Measurements from ENCODE around the gene CDK13.

CDK13 gene

DNA sequence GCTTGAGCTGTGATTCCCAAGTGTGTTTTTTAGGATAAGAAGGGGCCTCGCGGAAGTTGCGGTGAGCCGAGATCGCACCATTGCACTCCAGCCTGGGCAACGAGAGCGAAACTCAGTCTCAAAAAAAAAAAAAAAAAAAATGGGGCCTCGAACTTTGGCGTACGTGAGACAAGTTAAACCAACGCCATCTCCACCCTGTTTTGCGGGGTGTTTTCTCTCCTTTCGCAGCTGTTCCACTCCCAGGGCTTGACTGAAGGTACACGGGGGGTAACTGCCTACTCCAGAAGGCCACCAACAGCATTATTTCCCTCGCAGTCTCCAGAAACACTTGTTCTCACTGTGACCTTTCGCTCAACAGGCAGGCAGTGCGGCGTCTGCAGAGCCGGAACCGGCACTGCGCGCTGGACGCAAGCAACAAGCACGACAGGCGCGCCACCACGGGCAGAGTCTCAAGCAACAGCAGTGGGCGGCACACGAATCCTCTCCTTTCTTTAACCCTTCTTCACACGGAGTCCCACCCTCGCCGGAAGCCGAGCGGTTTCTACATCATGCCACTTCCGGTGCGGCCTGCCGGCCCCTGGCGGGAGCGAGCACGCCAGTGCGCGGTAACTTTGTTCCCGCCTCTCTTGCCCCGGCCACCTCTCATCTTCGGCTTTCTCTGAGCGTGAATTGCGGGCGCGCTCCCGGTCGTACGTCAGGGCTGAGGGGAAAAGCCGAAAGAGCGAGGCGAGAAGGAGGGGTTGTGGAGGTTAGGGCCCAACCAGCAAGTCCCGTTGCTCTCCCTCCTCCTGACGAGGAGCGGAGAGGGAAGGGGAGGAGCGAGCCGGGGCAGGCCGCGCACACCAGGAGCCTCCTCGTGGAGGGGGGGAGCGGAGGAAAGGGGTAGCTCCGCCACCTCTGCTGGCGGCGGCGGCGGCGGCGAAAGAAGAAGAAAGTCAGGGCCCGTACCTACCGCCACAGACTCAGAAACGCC is 814 bp upstream of the CDK13 start:
- peak; percentile 100 for DNase-seq (ENCODE audit: low spot score)

DNA sequence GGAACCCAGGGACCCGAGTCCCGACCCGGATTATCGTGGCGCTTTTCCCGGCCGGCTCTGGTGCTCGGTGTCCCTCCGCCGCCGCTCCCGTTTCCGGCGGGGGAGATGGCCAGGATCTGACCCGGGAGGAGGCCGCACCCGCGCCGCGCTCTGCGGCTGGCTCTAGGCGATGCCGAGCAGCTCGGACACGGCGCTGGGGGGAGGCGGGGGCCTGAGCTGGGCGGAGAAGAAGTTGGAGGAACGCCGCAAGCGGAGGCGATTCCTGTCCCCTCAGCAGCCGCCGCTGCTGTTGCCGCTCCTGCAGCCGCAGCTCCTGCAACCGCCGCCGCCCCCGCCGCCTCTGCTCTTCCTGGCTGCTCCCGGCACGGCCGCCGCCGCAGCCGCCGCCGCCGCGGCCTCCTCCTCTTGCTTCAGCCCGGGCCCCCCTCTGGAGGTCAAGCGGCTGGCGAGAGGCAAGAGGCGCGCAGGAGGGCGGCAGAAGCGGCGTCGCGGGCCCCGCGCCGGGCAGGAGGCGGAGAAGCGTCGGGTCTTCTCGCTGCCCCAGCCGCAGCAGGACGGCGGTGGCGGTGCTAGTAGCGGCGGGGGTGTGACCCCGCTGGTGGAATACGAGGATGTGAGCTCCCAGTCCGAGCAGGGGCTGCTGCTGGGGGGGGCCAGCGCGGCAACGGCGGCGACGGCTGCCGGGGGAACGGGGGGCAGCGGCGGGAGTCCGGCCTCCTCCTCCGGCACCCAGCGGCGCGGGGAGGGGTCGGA is 593 bp downstream of the CDK13 start:
- peak; percentile 58 for DNase-seq (ENCODE audit: low spot score)

DNA sequence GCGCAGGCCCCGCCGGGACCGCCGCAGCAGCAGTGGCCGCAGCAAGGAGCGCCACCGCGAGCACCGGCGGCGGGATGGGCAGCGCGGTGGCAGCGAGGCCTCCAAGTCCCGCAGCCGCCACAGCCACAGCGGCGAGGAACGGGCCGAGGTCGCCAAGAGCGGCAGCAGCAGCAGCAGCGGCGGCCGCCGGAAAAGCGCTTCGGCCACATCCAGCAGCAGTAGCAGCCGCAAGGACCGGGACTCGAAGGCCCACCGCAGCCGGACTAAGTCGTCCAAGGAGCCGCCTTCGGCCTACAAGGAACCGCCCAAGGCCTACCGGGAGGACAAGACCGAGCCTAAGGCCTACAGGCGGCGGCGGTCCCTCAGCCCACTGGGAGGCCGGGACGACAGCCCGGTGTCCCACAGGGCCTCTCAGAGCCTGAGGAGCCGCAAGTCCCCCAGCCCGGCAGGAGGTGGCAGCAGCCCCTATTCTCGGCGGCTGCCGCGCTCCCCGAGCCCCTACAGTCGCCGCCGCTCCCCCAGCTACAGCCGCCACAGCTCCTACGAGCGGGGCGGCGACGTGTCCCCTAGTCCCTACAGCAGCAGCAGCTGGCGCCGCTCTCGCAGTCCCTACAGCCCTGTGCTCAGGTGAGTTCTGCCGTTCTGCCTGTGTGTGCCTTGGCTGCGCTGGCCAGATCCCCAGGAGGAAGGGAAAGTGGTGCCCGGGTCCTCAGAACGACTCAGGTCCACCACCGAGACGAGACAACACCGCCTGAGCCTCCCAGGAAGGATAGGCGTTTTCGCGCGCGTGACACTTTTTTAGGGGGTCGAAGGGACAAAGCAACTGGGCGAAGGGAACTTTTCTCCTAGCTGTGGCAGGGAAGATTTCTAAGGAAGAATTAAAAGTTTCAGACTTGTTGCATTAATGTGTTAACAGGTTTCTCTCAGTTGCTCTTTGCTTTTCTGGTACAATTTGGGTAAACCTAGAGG is 1.5 kb downstream of the CDK13 start:
- peak; percentile 70 for DNase-seq (ENCODE audit: low spot score)

DNA sequence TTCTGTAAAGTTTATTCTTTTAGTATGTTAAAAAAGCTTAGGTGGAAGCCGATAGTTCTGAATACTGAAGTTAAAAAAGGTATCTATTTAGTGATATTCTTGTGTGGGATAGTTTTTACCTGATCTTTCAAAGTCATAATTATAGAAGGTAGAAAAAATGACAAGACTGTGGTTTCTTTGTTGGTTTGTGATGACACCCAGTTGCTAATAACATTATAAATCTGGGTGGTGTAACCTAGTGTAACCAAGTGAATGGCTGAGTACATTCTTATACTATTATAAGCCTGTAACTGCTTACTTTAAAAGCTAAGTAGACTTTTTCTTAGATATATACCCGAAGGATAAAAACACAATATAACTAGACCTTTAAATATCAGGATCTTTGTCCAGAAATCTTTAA is 2.3 kb downstream of the CDK13 start:
- DNase-seq (ENCODE audit: low spot score) = peak; percentile 57

DNA sequence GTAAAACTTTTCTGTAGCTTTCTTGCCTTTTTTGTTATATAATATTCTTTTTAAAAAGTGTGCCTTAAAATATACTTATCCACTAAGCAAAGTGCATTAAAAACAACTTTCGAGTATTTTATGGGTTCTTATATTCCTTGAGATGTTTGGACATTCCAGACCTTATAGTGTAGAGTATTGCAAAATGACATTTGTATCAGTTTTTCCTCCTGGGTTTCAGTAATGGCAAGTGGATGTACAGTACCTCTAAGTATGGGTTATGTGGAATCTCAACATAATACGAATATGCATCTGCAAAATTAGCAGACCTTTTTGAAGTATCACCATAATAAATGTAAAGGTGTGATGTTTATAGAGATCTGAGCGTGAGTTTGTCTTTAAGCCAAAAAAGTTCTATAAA is 2.7 kb downstream of the CDK13 start:
- peak; percentile 6 for DNase-seq (ENCODE audit: low spot score)

DNA sequence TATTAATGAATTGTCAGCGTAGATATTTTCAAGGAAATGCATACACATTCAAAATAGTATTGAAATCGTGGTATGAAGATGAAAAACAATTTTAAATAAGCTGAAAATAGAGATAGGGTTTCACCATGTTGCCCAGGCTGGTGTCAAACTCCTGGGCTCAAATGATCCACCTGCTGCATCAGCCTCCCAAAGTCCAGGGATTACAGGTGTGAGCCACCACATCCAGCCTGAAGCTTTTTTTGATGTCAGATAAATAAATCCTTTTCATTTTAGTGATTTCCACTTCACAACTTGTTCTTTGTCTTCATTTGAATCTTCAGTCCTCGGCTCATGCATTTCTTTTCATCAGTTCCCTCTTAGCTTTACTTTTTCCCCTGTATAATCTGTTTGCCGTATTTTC is 4.6 kb downstream of the CDK13 start:
- no peak for DNase-seq (ENCODE audit: low spot score)

DNA sequence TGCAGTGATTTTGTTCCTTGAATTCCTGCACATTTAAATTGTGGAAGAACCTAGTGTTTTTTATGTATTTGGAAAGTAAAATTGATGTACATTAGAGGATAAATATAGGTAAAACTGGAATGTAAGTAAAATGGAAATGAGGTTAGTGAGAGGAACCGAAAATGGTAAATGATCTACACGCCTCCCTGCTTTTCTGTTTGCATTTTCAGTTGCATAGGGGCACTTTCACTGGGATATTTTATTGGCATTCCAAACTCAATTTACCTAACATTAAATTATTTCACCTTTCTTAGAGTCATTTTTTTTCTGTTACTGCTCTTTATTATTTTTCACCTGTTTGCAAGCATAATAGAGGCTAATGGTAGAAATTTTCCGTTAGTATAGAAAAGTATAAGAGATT is 8.0 kb downstream of the CDK13 start:
- DNase-seq (ENCODE audit: low spot score) = no peak

DNA sequence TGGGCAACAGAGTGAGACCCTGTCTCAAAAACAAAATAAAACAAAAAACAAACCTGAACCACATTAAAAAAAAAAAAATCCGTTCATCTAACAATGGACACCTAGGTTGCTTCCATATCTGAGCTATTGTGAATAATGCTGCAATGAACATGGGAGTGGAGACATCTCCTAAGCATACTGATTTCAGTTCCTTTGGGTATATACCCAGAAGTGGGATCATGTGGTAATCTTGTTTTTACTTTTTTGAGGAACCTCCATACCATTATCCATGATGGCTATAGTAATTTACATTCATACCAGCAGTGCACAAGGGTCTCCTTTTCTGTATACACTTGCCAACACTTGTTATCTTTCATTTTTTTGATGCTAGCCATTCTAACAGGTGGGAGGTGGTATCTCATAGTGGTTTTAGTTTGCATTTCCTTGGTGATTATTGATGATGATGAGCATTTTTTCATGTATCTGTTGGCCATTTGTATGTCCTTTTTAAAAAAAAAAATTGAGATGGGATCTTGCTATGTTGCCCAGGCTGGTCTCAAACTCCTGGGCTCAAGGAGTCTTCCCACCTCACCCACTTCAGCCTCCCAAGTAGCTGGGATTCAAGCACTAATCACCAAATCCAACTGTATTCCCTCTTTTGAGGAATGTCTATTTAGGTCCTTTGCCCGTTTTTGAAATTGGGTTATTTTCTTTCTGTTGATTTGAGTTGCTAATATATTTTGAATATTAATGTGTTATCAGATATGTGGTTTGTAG is 17.5 kb downstream of the CDK13 start:
- no peak for DNase-seq (ENCODE audit: low spot score)

DNA sequence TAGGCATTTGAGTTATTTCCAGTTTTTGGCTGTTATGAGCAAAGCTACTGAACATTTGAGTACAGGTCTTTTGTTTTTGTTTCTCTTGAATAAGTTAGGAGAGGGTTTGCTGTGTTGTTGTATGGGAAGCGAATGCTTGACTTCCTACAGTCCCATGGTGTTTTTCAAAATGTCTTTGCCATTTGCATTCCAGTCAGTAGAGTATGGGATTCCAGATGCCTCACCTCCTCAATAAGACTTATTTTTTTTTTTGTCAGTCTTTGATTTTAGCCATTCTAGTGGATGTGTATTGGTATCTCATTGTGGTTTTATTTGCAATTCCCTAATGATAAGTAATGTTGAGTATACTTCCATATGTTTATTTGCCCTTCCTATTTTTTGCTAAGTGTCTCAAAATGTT is 19.4 kb downstream of the CDK13 start:
- DNase-seq (ENCODE audit: low spot score) = no peak

DNA sequence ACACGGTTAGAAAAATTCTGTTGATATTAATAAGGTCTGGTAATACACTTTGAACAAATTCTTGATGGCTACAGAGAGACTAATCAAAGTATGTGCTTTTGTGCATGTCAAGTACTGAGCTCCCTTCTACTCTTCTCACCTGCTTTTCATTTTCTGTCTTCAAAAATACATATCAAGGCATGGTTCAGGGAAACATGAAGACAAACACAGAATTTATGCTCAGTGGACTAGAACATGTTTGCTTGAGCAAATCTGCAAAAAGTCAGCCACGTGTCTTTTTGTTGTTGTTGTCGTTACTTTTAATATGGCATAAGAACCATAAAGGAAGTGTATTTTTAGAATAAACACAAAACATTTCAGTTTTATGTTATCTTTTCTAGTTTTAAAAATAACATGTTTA is 21.9 kb downstream of the CDK13 start:
- no peak for DNase-seq (ENCODE audit: low spot score)

DNA sequence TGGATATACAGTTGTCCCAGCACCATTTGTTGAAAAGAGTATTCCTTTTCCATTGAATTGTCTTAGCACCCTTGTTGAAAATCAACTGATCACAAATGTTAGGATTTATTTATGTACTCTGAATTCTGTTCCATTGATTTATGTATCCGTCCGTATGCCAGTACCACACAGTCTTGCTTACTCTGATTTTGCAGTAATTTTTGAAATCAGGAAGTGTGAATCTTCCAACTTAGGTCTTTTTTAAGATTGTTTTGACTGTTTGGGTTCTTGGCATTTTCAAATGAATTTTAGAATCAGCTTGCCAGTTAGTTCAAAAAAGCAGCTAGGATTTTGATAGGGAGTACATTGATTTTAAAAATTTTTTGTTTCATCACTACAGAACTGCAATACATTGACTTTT is 23.7 kb downstream of the CDK13 start:
- DNase-seq (ENCODE audit: low spot score) = no peak

DNA sequence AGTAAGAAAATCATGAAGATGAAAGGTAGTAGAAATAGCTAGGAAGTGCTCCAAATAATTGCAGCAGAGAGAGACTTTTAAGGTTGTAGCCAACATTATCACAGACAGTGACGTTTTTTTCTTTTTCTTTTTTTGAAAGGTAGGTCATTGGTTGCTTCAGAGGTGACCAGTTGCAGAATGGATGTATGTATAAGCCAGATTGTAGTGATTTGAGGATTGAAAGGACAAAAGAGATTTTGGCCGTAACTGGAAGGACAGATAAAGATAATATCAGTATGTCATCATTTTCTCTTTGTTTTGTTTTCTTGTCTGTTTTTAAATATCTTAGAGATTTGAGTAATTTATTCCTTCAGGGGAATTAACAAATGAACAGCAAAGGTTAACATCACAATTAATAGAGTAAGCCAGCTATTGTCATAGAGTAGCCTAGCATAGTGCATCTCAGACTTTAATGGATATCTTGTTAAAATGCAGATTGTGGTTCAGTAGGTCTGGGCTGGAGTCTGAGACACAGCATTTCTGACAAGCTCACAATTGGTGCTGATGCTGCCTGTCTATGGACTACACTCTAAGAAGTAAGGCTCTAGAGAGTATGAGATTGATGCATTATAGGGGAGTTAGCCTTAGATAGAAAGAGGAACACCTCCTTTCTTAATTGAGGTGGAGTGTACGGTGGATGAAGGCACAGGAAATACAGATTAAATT is 28.3 kb downstream of the CDK13 start:
- no peak for DNase-seq (ENCODE audit: low spot score)

DNA sequence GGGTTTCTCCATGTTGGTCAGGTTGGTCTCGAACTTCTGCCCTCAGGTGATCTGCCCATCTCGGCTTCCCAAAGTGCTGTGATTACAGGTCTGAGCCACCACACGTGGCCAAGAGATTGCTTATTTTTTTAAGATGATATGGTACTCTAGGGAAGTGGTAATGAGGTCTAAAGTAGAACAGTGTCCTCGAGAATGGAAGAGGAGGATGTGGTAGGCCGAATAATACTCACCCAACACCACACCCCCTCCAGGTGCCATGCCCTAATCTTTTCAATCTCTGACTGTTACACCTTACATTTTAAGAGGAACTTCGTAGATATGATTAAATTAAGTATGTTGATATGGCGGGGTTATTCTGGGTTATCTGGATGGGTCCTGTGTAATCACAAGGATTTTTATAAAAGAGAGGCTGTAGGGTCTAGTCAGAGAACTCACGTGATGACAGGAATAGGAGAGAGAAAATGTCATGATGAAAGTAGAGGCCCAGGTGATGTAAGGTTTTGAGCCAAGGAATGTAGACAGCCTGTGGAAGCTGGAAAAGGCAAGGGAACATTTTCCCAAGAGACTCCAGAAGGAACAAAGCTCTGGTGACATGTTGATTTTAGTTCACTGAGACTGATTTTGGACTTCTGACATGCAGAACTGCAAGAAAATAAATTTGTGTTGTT is 29.5 kb downstream of the CDK13 start:
- no peak for DNase-seq (ENCODE audit: low spot score)

DNA sequence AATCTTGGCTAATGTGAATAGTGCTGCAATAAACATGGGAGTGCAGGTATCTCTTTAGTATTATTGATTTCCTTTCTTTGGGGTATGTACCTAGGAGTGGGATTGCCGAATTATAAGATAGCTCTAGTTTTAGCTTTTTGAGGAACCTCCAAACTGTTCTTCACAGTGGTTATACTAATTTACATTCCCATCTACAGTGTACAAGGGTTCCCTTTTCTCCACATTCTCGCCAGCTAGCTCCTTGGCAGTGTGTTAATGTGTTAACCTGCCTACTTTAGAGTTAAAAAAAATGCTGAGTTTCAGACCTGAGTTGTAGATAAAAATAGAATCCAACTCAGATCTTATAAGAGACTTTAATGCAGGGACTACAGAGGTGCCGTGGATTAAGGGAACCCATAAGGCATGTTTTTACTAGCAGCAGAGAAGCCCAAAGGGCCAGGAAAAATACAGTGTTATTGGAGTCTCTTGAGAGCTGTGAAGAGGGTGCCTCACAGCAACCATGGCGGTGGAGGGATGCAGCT is 35.4 kb downstream of the CDK13 start:
- DNase-seq (ENCODE audit: low spot score) = no peak

DNA sequence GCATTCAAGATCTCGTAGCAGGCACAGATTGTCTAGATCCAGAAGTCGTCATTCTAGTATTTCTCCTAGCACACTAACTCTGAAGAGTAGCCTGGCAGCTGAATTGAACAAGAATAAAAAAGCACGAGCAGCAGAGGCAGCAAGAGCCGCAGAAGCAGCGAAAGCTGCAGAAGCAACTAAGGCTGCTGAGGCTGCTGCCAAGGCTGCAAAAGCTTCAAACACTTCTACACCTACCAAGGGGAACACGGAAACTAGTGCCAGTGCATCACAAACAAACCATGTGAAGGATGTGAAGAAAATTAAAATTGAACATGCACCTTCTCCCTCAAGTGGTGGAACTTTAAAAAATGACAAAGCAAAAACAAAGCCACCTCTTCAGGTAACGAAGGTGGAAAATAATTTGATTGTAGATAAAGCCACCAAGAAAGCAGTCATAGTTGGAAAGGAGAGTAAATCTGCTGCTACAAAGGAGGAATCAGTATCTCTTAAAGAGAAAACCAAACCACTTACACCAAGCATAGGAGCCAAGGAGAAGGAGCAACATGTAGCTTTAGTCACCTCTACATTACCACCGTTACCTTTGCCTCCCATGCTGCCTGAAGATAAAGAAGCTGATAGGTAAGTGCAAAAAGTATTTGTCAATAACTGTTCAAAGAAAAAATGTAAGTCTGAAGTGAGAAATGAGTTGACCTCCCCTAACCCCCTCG is 37.7 kb downstream of the CDK13 start:
- no peak for DNase-seq (ENCODE audit: low spot score)

DNA sequence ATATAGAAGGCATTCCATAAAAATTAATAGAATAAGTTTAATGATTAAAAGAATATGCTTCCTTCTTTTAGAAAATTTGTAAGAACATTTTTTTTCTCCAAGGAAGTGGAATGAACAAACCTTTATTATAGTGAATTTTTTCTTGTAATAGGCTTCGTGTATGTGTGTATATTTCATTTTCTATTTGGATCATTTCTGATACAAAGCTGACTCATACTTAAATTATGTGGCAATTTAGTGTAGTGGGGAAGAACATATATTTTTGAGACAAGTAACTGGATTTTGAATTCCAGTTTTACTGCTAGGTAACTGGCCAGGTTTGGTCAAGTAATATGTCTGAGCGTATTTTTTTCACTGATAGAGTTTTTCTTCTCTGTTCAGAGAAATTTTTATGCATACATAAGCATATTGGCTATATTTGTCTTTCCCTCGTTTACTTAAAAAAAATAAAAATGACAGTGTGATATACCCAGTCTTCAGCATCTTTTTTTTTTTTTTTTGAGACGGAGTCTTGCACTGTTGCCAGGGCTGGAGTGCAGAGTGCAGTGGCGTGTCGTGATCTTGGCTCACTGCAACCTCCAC is 50.8 kb downstream of the CDK13 start:
- DNase-seq (ENCODE audit: low spot score) = no peak

DNA sequence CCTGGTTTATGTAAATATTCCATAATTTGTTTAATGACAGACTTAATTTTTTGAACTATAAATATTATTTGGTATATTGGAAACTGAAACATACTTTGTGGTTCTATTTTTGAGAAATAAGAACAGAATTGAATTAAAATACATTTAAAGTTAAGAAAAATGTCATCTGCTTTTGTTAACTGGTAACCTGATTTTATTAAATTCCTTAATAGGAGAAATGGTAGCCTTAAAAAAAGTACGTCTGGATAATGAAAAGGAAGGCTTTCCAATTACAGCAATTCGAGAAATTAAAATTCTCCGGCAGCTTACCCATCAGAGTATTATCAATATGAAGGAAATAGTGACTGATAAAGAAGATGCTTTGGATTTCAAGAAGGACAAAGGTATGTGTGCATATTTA is 51.6 kb downstream of the CDK13 start:
- no peak for DNase-seq (ENCODE audit: low spot score)

DNA sequence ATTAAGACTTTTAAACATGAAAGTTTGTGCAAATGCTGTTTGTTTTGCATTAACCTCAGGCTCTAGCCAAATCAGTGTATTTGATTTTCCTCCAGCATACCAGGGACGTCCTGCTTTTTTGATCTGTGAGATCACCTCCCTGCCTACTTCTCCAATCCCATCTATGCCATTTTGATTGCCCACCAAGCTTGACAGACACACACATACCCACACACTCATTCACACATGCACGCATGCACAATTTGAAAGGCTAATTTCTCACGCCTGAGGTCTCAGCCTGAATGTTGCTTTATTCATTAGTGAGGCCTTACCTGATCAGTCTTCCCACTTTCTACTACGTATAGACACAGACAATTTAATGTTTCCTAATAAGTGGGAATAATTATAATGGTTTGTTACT is 53.5 kb downstream of the CDK13 start:
- no peak for DNase-seq (ENCODE audit: low spot score)

Measured in kidney tubule cell (primary cell).